K562 (cell line): ENCODE results near the gene MAML1. TPM values are rescaled to one million over a fixed set of nuclear protein-coding genes. Genes with fewer than 3 reads are reported as not detected.

Experiments
- CBFA2T3 ChIP-seq: fragments of 450-650 bp; IDR thresholded peaks from 2 replicates; pipeline ENCODE4 v1.6.1; 2017
- CCNT2 ChIP-seq: IDR thresholded peaks from 2 replicates; pipeline ENCODE4 v1.6.1; 2011; ENCODE audit warnings: borderline replicate concordance, low read depth, mild to moderate bottlenecking, moderate library complexity, mixed read lengths, low read length; ENCODE audit not compliant: insufficient read length; ENCODE audit errors: extremely low read depth
- FOXO4 ChIP-seq: fragments of 450-650 bp; formaldehyde crosslinking; IDR thresholded peaks from 2 replicates; pipeline ENCODE4 v1.4.0; 2020; ENCODE audit warnings: mild to moderate bottlenecking, moderate library complexity
- HDAC6 ChIP-seq: IDR thresholded peaks from 2 replicates; pipeline ENCODE4 v1.6.1; 2012; ENCODE audit warnings: low read depth, mild to moderate bottlenecking, control low read depth, inconsistent platforms, low read length, moderate library complexity
- HDAC8 ChIP-seq: fragments of 450-650 bp; IDR thresholded peaks from 2 replicates; pipeline ENCODE4 v1.6.1; 2016; ENCODE audit warnings: mild to moderate bottlenecking, missing genetic modification characterization, moderate library complexity, missing compliant biosample characterization
- ILK ChIP-seq: fragments of 450-650 bp; IDR thresholded peaks from 2 replicates; pipeline ENCODE4 v1.6.1; 2016; ENCODE audit warnings: missing genetic modification characterization, low read depth, mild to moderate bottlenecking, missing compliant biosample characterization, moderate library complexity, borderline replicate concordance
- KLF1 ChIP-seq: fragments of 450-650 bp; IDR thresholded peaks from 2 replicates; pipeline ENCODE4 v1.6.1; 2016; ENCODE audit warnings: missing genetic modification characterization, missing compliant biosample characterization
- MCM5 ChIP-seq: fragments of 450-650 bp; IDR thresholded peaks from 2 replicates; pipeline ENCODE4 v1.6.1; 2016; ENCODE audit warnings: low read depth
- MLX ChIP-seq, 2 experiments: fragments of 450-650 bp in 1 of 2; sonication (generic) in 1 of 2; formaldehyde crosslinking; conservative IDR thresholded peaks; 2 replicates each; pipeline versions ENCODE4 v1.4.0 to v1.8.1; 2020 to 2022; ENCODE audit warnings: mild to moderate bottlenecking in 1 of 2, missing genetic modification reagents in 1 of 2
- MTA2 ChIP-seq: fragments of 450-650 bp; IDR thresholded peaks from 2 replicates; pipeline ENCODE4 v1.6.1; 2016; ENCODE audit warnings: low read depth
- MYNN ChIP-seq, 2 experiments: sonication (generic); formaldehyde crosslinking in 1 of 2; IDR thresholded peaks; 2 replicates each; pipeline versions ENCODE4 v1.5.0 to v1.6.1; 2016 to 2020; ENCODE audit warnings: antibody characterized with exemption in 1 of 2, missing genetic modification reagents in 1 of 2
- PHB ChIP-seq: fragments of 250-450 bp; sonication (Bioruptor Pico); IDR thresholded peaks from 2 replicates; pipeline ENCODE4 v1.5.0; 2021
- POLR2AphosphoS5 ChIP-seq: IDR thresholded peaks from 2 replicates; pipeline ENCODE4 v1.6.1; 2011; ENCODE audit warnings: mild to moderate bottlenecking, low read depth, low read length, moderate library complexity; ENCODE audit not compliant: control insufficient read depth, insufficient read depth
- RAD51 ChIP-seq: fragments of 450-650 bp; IDR thresholded peaks from 2 replicates; pipeline ENCODE4 v1.7.1; 2016; ENCODE audit warnings: low read depth, mild to moderate bottlenecking, borderline replicate concordance
- RBM22 ChIP-seq: fragments of 200-400 bp; formaldehyde crosslinking; IDR thresholded peaks from 2 replicates; pipeline ENCODE4 v1.6.1; 2018; ENCODE audit warnings: low read length, low read depth; ENCODE audit not compliant: poor library complexity, severe bottlenecking
- RFX1 ChIP-seq: fragments of 450-650 bp; IDR thresholded peaks from 2 replicates; pipeline ENCODE4 v1.6.1; 2016; ENCODE audit warnings: mild to moderate bottlenecking, moderate library complexity
- TAF9B ChIP-seq: fragments of 450-650 bp; IDR thresholded peaks from 2 replicates; pipeline ENCODE4 v1.6.1; 2018; ENCODE audit warnings: mild to moderate bottlenecking; ENCODE audit not compliant: partially characterized antibody
- TCFL5 ChIP-seq: fragments of 250-450 bp; sonication (Bioruptor Pico); conservative IDR thresholded peaks from 2 replicates; pipeline ENCODE4 v1.6.1; 2021; ENCODE audit warnings: mild to moderate bottlenecking, moderate library complexity, matching md5 sums
- ZNF354B ChIP-seq: fragments of 250-450 bp; sonication (Bioruptor Pico); IDR thresholded peaks from 2 replicates; pipeline ENCODE4 v1.4.0; 2020
- ZNF384 ChIP-seq: IDR thresholded peaks from 2 replicates; pipeline ENCODE4 v1.6.1; 2012; ENCODE audit warnings: low read depth, low read length, improper control_type of control experiment
- ZNF589 ChIP-seq: fragments of 200-800 bp; sonication (Bioruptor generic); IDR thresholded peaks from 2 replicates; pipeline ENCODE4 v1.6.1; 2016; ENCODE audit warnings: low read depth, missing genetic modification characterization, missing compliant biosample characterization
- polyA plus RNA-seq, 8 experiments: library from polyadenylated mRNA; depleted of rRNA in 4 of 8; stranded (reverse) in 5 of 8; unstranded in 3 of 8; fragments of >200 nt; fragmentation: Nextera tagmentation in 2 of 8; fragmentation: Illumina TruSeq in 1 of 8; extraction: Ambion mirVana in 2 of 8; extraction: Trizol in 1 of 8; gene quantifications; 2 replicates each; pipeline versions ENCODE4 v1.2.1 to v1.2.3, GENCODE V29; 2011 to 2014; ENCODE audit warnings: inconsistent platforms in 1 of 8, missing spikeins in 1 of 8
- total RNA-seq, 7 experiments: library from RNA; depleted of rRNA in 6 of 7; stranded (reverse); fragments of >200 nt in 6 of 7; fragmentation: Illumina TruSeq in 2 of 7; extraction: Trizol in 2 of 7; gene quantifications; 2 replicates each; pipeline versions ENCODE4 v1.2.1 to v1.2.3, GENCODE V29; 2011 to 2021; ENCODE audit warnings: low replicate concordance in 1 of 7
- TF ChIP-seq, protein P1 (sequence below), 2 experiments: fragments of 200-800 bp in 1 of 2; sonication (Bioruptor generic) in 1 of 2; sonication (generic) in 1 of 2; formaldehyde crosslinking in 1 of 2; IDR thresholded peaks in 1 of 2; conservative IDR thresholded peaks in 1 of 2; 2 replicates each; pipeline versions ENCODE4 v1.5.0 to v1.6.1; 2016 to 2020; ENCODE audit warnings: missing compliant biosample characterization in 1 of 2, missing genetic modification characterization in 1 of 2, missing genetic modification reagents in 1 of 2
- TF ChIP-seq, protein P2 (sequence below): fragments of 250-450 bp; sonication (Bioruptor Pico); IDR thresholded peaks from 2 replicates; pipeline ENCODE4 v1.5.1; 2021; ENCODE audit warnings: mild to moderate bottlenecking

The MAML1 gene
- total and polyA plus RNA-seq, 9 of the 15 experiments (the other 6 are each of a cell fraction or from before 2014, with no cell fraction given), result 0.32 to 18.4 (median 7.0) TPM

DNA sequence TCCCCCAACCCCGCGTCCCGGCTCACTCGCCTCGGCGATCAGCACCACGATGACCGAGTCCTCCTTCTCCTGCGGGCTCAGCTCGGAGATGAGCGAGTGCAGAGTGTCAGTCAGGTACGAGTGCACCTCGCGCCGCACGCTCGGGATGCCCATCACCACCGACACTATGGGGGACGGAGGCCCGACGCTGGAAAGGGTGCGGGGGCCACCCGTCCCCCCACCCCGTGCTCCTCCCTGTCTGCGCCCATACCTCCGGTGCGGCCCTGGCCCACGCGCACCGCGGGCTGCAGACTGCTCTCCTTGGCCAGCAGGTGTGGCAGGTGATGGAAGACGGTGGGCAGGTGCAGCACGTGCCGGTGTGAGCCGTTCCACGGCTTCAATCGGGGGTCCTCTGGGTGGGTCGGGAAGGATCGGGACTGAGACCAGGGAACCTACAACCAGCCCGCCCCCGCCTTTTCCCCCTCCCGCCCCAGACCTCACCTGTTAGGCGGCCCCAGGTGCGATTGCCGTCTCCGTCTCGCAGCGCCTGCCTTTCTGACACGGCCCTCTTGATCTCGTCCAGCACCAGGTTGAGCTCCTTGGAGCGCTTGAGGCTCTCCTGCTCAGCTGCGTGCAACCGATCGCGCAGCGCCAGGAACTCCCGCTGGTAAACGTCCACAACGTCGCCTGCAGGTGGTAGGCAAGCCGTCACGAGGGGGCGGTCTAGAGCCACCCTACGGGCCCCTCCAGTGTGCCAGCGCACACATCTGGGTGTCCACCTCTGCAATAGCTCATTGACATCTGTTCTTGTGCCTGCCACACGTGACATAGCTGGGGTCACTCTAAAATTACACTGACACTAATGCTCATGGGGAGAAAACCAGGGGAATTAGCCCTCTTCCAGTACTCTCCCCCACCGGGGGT is 68.9 kb downstream of the MAML1 start (continued):
- TF ChIP-seq MLX (CRISPR knock-in tag; conservative IDR thresholded peaks at IDR 0.05) (no peak), RFX1 (no peak), MCM5 (no peak), MTA2 (no peak), ZNF354B (no peak), KLF1 (tag) (no peak), TAF9B (no peak), CBFA2T3 (no peak), ZNF589 (CRISPR knock-in tag) (no peak), ILK (tag) (no peak), TCFL5 (CRISPR knock-in tag) (no peak), HDAC8 (tag) (no peak), HDAC6 (no peak), POLR2AphosphoS5 (no peak; the same call in 1 of the 2 replicates), PHB (CRISPR knock-in tag) (no peak), CCNT2 (no peak), ZNF384 (no peak), FOXO4 (CRISPR knock-in tag) (no peak), RBM22 (peak; percentile 34), RAD51 (no peak), MYNN (IDR thresholded peaks at IDR 0.05) (no peak), MYNN (CRISPR knock-in tag; IDR thresholded peaks at IDR 0.05) (no peak)
- TF ChIP-seq, protein P1, sequence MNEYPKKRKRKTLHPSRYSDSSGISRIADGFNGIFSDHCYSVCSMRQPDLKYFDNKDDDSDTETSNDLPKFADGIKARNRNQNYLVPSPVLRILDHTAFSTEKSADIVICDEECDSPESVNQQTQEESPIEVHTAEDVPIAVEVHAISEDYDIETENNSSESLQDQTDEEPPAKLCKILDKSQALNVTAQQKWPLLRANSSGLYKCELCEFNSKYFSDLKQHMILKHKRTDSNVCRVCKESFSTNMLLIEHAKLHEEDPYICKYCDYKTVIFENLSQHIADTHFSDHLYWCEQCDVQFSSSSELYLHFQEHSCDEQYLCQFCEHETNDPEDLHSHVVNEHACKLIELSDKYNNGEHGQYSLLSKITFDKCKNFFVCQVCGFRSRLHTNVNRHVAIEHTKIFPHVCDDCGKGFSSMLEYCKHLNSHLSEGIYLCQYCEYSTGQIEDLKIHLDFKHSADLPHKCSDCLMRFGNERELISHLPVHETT (CRISPR knock-in tag; conservative IDR thresholded peaks at IDR 0.05 in 1 of 2, IDR thresholded peaks at IDR 0.05 in 1 of 2), result no peak
- TF ChIP-seq, protein P2, sequence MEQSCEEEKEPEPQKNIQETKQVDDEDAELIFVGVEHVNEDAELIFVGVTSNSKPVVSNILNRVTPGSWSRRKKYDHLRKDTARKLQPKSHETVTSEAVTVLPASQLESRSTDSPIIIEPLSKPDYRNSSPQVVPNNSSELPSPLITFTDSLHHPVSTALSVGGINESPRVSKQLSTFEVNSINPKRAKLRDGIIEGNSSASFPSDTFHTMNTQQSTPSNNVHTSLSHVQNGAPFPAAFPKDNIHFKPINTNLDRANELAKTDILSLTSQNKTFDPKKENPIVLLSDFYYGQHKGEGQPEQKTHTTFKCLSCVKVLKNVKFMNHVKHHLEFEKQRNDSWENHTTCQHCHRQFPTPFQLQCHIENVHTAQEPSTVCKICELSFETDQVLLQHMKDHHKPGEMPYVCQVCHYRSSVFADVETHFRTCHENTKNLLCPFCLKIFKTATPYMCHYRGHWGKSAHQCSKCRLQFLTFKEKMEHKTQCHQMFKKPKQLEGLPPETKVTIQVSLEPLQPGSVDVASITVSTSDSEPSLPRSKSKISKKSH (CRISPR knock-in tag), result no peak
